K562 (cell line): ENCODE measurements around the gene E2F7. TPM values are rescaled to one million over a fixed set of nuclear protein-coding genes. Genes with fewer than 3 reads are reported as not detected.

Source experiments
- ATAC-seq: fragments of 200-7000 bp; cut with Tn5 transposase; 3 replicates; pipeline ENCODE4 v1.9.1; 2020; ENCODE audit warnings: moderate library complexity
- BruUV-seq: library from RNA; stranded (reverse); fragments of 400-500 nt; replicated peaks from 2 replicates; lab custom pipeline; 2021; lab: Mats Ljungman, UMichigan
- CTCF ChIA-PET: fragments of 300-600 bp; formaldehyde crosslinking; extraction: SDS; loops from one replicate; lab custom pipeline; 2021; ENCODE audit warnings: low intra/inter-chr PET ratio; lab: Yijun Ruan, JAX
- POLR2A ChIA-PET: fragments of 300-600, 350-650 bp; sonication (Branson Sonifier 250); formaldehyde crosslinking; extraction: SDS; loops from one replicate; lab custom pipeline; 2021; ENCODE audit warnings: antibody characterized with exemption, inconsistent platforms; lab: Yijun Ruan, JAX
- DNase-seq, 4 experiments: peaks; one replicate each; pipeline versions ENCODE4 v3.0.0 to v3.0.0-alpha.2; 2011 to 2018; ENCODE audit warnings: low spot score in 3 of 4, mixed read lengths in 3 of 4; ENCODE audit errors: extremely low read depth in 1 of 4
- FAIRE-seq: peaks from 2 replicates; lab custom pipeline; 2011; peaks lifted over from hg19 to GRCh38; lab: Jason Lieb, UNC
- H2AFZ ChIP-seq: 2 replicates; pipeline ENCODE4 v1.6.0; 2011; ENCODE audit warnings: low read depth, low read length, control low read depth, inconsistent platforms
- H3K27ac ChIP-seq: fragments of 200-600 bp; 3 replicates; pipeline ENCODE4 v1.8.0; 2011; ENCODE audit warnings: low read depth, mild to moderate bottlenecking, control low read depth, inconsistent platforms, low read length, moderate library complexity, mixed read lengths; ENCODE audit errors: extremely low read depth
- H3K27me3 ChIP-seq, 2 experiments: fragments of 300-600 bp in 1 of 2; 2 replicates in 1 of 2; 3 replicates in 1 of 2; pipeline versions ENCODE4 v1.6.0 to v1.8.0; 2011; ENCODE audit warnings: inconsistent platforms in 2 of 2, low read length in 2 of 2, mild to moderate bottlenecking in 1 of 2, mixed read lengths in 1 of 2, moderate library complexity in 1 of 2; ENCODE audit not compliant: control insufficient read depth in 2 of 2, insufficient read depth in 2 of 2
- H3K36me3 ChIP-seq: fragments of 300-600 bp; 3 replicates; pipeline ENCODE4 v1.8.0; 2011; ENCODE audit warnings: mild to moderate bottlenecking, low read length, inconsistent platforms; ENCODE audit not compliant: control insufficient read depth, insufficient read depth
- H3K4me1 ChIP-seq, 2 experiments: fragments of 200-600 bp in 1 of 2; replicated peaks in 1 of 2; 2 replicates in 1 of 2; 3 replicates in 1 of 2; pipeline versions ENCODE4 v1.5.1 to v1.8.0; 2011; ENCODE audit warnings: inconsistent platforms in 2 of 2, low read length in 2 of 2, mild to moderate bottlenecking in 1 of 2, mixed read lengths in 1 of 2, moderate library complexity in 1 of 2; ENCODE audit not compliant: control insufficient read depth in 2 of 2, insufficient read depth in 2 of 2
- H3K4me2 ChIP-seq: 2 replicates; pipeline ENCODE4 v1.6.1; 2011; ENCODE audit warnings: low read length, control low read depth, inconsistent platforms, mixed read lengths; ENCODE audit not compliant: insufficient read depth
- H3K4me3 ChIP-seq: fragments of 200-600 bp; sonication (generic), shearing (Covaris generic); 2 replicates; pipeline ENCODE4 v1.5.1; 2016; ENCODE audit warnings: control low read depth, inconsistent platforms
- H3K79me2 ChIP-seq: fragments of 200-600 bp; 3 replicates; pipeline ENCODE4 v1.8.0; 2011; ENCODE audit warnings: low read length, inconsistent platforms; ENCODE audit not compliant: control insufficient read depth, insufficient read depth
- H3K9ac ChIP-seq, 2 experiments: 2 replicates each; pipeline versions ENCODE4 v1.6.0 to v1.6.1; 2011; ENCODE audit warnings: low read depth in 2 of 2, low read length in 2 of 2, control low read depth in 1 of 2, inconsistent platforms in 1 of 2, mild to moderate bottlenecking in 1 of 2, mixed read lengths in 1 of 2; ENCODE audit not compliant: insufficient read depth in 1 of 2
- H3K9me1 ChIP-seq: one replicate; pipeline ENCODE4 v1.6.0; 2011; ENCODE audit warnings: inconsistent platforms, mild to moderate bottlenecking, low read length, moderate library complexity; ENCODE audit not compliant: control insufficient read depth, insufficient read depth
- H3K9me3 ChIP-seq: replicated peaks from 2 replicates; pipeline ENCODE4 v1.5.1; 2011; ENCODE audit warnings: low read depth, low read length, inconsistent platforms; ENCODE audit not compliant: control insufficient read depth, insufficient read depth
- H4K20me1 ChIP-seq: replicated peaks from 2 replicates; pipeline ENCODE4 v1.6.1; 2011; ENCODE audit warnings: low read length, inconsistent platforms, mixed read lengths; ENCODE audit not compliant: control insufficient read depth, insufficient read depth
- CREM ChIP-seq: IDR thresholded peaks from 2 replicates; pipeline ENCODE4 v1.6.1; 2014; ENCODE audit warnings: antibody characterized with exemption, low read depth
- CTBP1 ChIP-seq: fragments of 450-650 bp; IDR thresholded peaks from 2 replicates; pipeline ENCODE4 v1.6.1; 2016; ENCODE audit warnings: borderline replicate concordance
- FOXK1 ChIP-seq: sonication (generic); formaldehyde crosslinking; IDR thresholded peaks from 2 replicates; pipeline ENCODE4 v1.8.0; 2022; ENCODE audit warnings: missing genetic modification reagents, mild to moderate bottlenecking, borderline replicate concordance
- HEY1 ChIP-seq: fragments of 250-450 bp; sonication (Bioruptor Pico); IDR thresholded peaks from 2 replicates; pipeline ENCODE4 v1.5.0; 2020; ENCODE audit warnings: mild to moderate bottlenecking, moderate library complexity, borderline replicate concordance
- IFI16 ChIP-seq: fragments of 250-450 bp; sonication (Bioruptor Pico); IDR thresholded peaks from 2 replicates; pipeline ENCODE4 v2.1.2; 2022; ENCODE audit warnings: mild to moderate bottlenecking, inconsistent platforms
- MED1 ChIP-seq: sonication (generic); formaldehyde crosslinking; IDR thresholded peaks from 2 replicates; pipeline ENCODE4 v1.8.1; 2023; ENCODE audit warnings: missing genetic modification reagents, borderline replicate concordance
- SP2 ChIP-seq: IDR thresholded peaks from 2 replicates; pipeline ENCODE4 v1.6.1; 2011; ENCODE audit warnings: mild to moderate bottlenecking, low read depth, low read length, moderate library complexity; ENCODE audit not compliant: poor library complexity, severe bottlenecking; ENCODE audit errors: extremely low read depth
- TAF7 ChIP-seq: fragments of 450-650 bp; IDR thresholded peaks from 2 replicates; pipeline ENCODE4 v1.6.1; 2016; ENCODE audit warnings: missing genetic modification characterization, missing compliant biosample characterization
- ZC3H11A ChIP-seq: IDR thresholded peaks from 2 replicates; pipeline ENCODE4 v1.6.1; 2012; ENCODE audit warnings: low read depth, low read length, improper control_type of control experiment
- WGBS: fragments of 100-300 bp; shearing (Covaris generic); methylation state at CpG from one replicate; pipeline ENCODE4 v1.1.6; 2016; ENCODE audit warnings: low coverage, mixed read lengths; ENCODE audit not compliant: insufficient coverage; ENCODE audit errors: missing lambda C conversion rate; 5-methylcytosine and 5-hydroxymethylcytosine counted together
- in situ Hi-C: fragments of 300-500 bp; cut with MboI; formaldehyde crosslinking; loops from 4 replicates; pipeline ENCODE4 v1.15.0; 2018; ENCODE audit warnings: inconsistent platforms, mixed read lengths
- intact Hi-C: fragments of 100-400 bp; cut with micrococcal nuclease; formaldehyde crosslinking; loops from 2 replicates; pipeline ENCODE4 v1.14.2; 2022
- polyA plus RNA-seq, 8 experiments: library from polyadenylated mRNA; depleted of rRNA in 4 of 8; stranded (reverse) in 5 of 8; unstranded in 3 of 8; fragments of >200 nt; fragmentation: Nextera tagmentation in 2 of 8; fragmentation: Illumina TruSeq in 1 of 8; extraction: Ambion mirVana in 2 of 8; extraction: Trizol in 1 of 8; gene quantifications; 2 replicates each; pipeline versions ENCODE4 v1.2.1 to v1.2.3, GENCODE V29; 2011 to 2014; ENCODE audit warnings: inconsistent platforms in 1 of 8, missing spikeins in 1 of 8
- total RNA-seq, 7 experiments: library from RNA; depleted of rRNA in 6 of 7; stranded (reverse); fragments of >200 nt in 6 of 7; fragmentation: Illumina TruSeq in 2 of 7; extraction: Trizol in 2 of 7; gene quantifications; 2 replicates each; pipeline versions ENCODE4 v1.2.1 to v1.2.3, GENCODE V29; 2011 to 2021; ENCODE audit warnings: low replicate concordance in 1 of 7
- TF ChIP-seq, protein P1 (sequence below): fragments of 450-650 bp; formaldehyde crosslinking; IDR thresholded peaks from 2 replicates; pipeline ENCODE4 v1.4.0; 2020; ENCODE audit warnings: mild to moderate bottlenecking
- TF ChIP-seq, protein P2 (sequence below): fragments of 200-800 bp; sonication (Bioruptor generic); IDR thresholded peaks from 2 replicates; pipeline ENCODE4 v1.6.1; 2017; ENCODE audit warnings: missing genetic modification characterization, missing compliant biosample characterization
- TF ChIP-seq, protein P3 (sequence below): sonication (generic); formaldehyde crosslinking; IDR thresholded peaks from 2 replicates; pipeline ENCODE4 v1.8.0; 2022; ENCODE audit warnings: missing genetic modification reagents, mild to moderate bottlenecking, borderline replicate concordance
- TF ChIP-seq, protein P4 (sequence below): fragments of 450-650 bp; IDR thresholded peaks from 2 replicates; pipeline ENCODE4 v1.6.1; 2016; ENCODE audit warnings: borderline replicate concordance
- TF ChIP-seq, protein P5 (sequence below): sonication (generic); formaldehyde crosslinking; IDR thresholded peaks from 2 replicates; pipeline ENCODE4 v1.8.1; 2023; ENCODE audit warnings: mild to moderate bottlenecking, missing genetic modification reagents, moderate library complexity

E2F7 gene
- total and polyA plus RNA-seq, 9 of the 15 experiments (the other 6 are each of a cell fraction or from before 2014, with no cell fraction given) = 3.4 to 13.6 (median 8.1) TPM

DNA sequence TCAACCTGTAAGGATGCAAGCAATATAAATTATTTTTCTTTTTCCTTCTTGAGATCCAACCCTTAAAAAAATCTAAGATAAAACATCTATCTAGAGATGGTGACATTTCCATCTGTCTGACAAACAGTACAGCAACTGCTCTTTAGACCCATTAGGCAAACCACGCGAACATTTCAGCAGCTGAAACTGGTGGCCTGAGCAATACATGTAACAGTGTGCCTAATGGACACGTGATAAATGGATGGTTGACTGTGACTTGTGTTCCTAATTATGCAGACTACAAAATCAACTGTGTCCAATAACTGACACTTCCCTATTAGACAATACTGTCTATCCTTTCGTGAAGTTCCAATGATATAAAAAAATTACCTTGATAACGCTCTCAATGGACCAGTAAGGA is 18.9 kb downstream of the E2F7 start (continued):
- TF ChIP-seq, protein P1, sequence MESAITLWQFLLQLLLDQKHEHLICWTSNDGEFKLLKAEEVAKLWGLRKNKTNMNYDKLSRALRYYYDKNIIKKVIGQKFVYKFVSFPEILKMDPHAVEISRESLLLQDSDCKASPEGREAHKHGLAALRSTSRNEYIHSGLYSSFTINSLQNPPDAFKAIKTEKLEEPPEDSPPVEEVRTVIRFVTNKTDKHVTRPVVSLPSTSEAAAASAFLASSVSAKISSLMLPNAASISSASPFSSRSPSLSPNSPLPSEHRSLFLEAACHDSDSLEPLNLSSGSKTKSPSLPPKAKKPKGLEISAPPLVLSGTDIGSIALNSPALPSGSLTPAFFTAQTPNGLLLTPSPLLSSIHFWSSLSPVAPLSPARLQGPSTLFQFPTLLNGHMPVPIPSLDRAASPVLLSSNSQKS (CRISPR knock-in tag) = no peak
- TF ChIP-seq IFI16 (CRISPR knock-in tag) (no peak), CTBP1 (no peak), FOXK1 (no peak)
- TF ChIP-seq, protein P2, sequence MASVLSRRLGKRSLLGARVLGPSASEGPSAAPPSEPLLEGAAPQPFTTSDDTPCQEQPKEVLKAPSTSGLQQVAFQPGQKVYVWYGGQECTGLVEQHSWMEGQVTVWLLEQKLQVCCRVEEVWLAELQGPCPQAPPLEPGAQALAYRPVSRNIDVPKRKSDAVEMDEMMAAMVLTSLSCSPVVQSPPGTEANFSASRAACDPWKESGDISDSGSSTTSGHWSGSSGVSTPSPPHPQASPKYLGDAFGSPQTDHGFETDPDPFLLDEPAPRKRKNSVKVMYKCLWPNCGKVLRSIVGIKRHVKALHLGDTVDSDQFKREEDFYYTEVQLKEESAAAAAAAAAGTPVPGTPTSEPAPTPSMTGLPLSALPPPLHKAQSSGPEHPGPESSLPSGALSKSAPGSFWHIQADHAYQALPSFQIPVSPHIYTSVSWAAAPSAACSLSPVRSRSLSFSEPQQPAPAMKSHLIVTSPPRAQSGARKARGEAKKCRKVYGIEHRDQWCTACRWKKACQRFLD = no peak

DNA sequence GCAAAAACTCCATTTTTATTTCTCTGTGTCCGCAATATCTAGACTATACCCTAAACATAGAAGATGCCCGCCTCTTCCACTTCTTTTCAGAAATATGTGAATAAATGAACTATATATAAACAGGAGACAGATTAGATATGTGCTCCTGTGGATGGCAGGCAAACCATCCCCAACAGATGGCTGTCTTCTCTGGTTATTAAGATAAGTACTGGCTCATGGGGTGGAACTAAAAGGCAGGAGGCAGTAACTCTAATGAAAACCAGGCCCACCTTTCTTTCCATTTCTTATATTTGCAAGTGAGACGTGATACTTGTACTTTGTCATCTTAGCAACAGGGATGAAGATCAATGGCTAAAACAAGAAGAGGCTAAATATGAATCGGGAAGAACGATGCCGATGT is 20.2 kb downstream of the E2F7 start:
- ATAC-seq = no peak
- Histone ChIP-seq H3K79me2 (no peaks in the 10 kb centered on the region), H3K9me3 (no peaks in the 10 kb centered on the region), H3K9me1 (no peaks in the 10 kb centered on the region), H2AFZ (no peak overlapping the region), H3K27ac (no peak overlapping the region), H3K4me3 (no peak overlapping the region), H3K4me2 (no peak overlapping the region), H3K27me3 (no peaks in the 10 kb centered on the region), H4K20me1 (no peaks in the 10 kb centered on the region), H3K4me1 (no peaks in the 10 kb centered on the region), H3K36me3 (peaks cover 87% of the 10 kb centered on the region), H3K9ac (no peak overlapping the region)
- CTCF ChIA-PET = interaction anchor here (0.7 kb wide), 1 partner anchor 1014 kb away, joined by 3 read pairs; no protein-coding TSS in a partner anchor
- in situ Hi-C loops (no loop called here), intact Hi-C loops (loop anchor here (10.0 kb wide), 1 partner anchor 280 kb away; no protein-coding TSS in a partner anchor)
- no peak for FAIRE-seq
- BruUV-seq = no TSS peak
- no peak for DNase-seq
- 76% methylated on average over 6 of the region's 6 CpGs for WGBS
- POLR2A ChIA-PET = no interaction called here
- TF ChIP-seq SP2 (no peak), CREM (no peak), TAF7 (no peak), HEY1 (no peak), MED1 (CRISPR knock-in tag) (no peak), ZC3H11A (no peak)
- TF ChIP-seq, protein P3, sequence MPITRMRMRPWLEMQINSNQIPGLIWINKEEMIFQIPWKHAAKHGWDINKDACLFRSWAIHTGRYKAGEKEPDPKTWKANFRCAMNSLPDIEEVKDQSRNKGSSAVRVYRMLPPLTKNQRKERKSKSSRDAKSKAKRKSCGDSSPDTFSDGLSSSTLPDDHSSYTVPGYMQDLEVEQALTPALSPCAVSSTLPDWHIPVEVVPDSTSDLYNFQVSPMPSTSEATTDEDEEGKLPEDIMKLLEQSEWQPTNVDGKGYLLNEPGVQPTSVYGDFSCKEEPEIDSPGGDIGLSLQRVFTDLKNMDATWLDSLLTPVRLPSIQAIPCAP (CRISPR knock-in tag) = no peak
- TF ChIP-seq, protein P4, sequence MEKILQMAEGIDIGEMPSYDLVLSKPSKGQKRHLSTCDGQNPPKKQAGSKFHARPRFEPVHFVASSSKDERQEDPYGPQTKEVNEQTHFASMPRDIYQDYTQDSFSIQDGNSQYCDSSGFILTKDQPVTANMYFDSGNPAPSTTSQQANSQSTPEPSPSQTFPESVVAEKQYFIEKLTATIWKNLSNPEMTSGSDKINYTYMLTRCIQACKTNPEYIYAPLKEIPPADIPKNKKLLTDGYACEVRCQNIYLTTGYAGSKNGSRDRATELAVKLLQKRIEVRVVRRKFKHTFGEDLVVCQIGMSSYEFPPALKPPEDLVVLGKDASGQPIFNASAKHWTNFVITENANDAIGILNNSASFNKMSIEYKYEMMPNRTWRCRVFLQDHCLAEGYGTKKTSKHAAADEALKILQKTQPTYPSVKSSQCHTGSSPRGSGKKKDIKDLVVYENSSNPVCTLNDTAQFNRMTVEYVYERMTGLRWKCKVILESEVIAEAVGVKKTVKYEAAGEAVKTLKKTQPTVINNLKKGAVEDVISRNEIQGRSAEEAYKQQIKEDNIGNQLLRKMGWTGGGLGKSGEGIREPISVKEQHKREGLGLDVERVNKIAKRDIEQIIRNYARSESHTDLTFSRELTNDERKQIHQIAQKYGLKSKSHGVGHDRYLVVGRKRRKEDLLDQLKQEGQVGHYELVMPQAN = no peak
- TF ChIP-seq, protein P5, sequence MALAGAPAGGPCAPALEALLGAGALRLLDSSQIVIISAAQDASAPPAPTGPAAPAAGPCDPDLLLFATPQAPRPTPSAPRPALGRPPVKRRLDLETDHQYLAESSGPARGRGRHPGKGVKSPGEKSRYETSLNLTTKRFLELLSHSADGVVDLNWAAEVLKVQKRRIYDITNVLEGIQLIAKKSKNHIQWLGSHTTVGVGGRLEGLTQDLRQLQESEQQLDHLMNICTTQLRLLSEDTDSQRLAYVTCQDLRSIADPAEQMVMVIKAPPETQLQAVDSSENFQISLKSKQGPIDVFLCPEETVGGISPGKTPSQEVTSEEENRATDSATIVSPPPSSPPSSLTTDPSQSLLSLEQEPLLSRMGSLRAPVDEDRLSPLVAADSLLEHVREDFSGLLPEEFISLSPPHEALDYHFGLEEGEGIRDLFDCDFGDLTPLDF = no peak
